Upper lobe of left lung (tissue), 6 donors: ENCODE data around the gene EPHB1. TPM values are rescaled to one million over a fixed set of nuclear protein-coding genes. Genes with fewer than 3 reads are reported as not detected.

Source experiments
- ATAC-seq, 2 donors: fragments of 200-7000 bp; cut with Tn5 transposase; one replicate each; pipeline ENCODE4 v1.9.1; 2022; ENCODE audit warnings: mild to moderate bottlenecking in 2 of 2, moderate library complexity in 2 of 2; ENCODE audit not compliant: low FRiP score in 2 of 2
- DNase-seq, 2 donors: peaks; one replicate each; pipeline ENCODE4 v3.0.0-alpha.2; 2019 to 2020
- H3K27ac ChIP-seq, 4 donors: fragments of 200-600 bp; sonication (generic); one replicate each; pipeline ENCODE4 v1.5.1; 2016 to 2019
- H3K27me3 ChIP-seq, 4 donors: fragments of 200-600 bp; sonication (generic); one replicate each; pipeline ENCODE4 v1.5.1; 2017 to 2019
- H3K36me3 ChIP-seq, 4 donors: fragments of 200-600 bp; sonication (generic); one replicate each; pipeline ENCODE4 v1.5.1; 2016 to 2019
- H3K4me1 ChIP-seq, 4 donors: fragments of 200-600 bp; sonication (generic); one replicate each; pipeline ENCODE4 v1.5.1; 2018 to 2019
- H3K4me3 ChIP-seq, 4 donors: fragments of 200-600 bp; sonication (generic); one replicate each; pipeline ENCODE4 v1.5.1; 2017 to 2019; ENCODE audit warnings: mild to moderate bottlenecking in 2 of 4, moderate library complexity in 1 of 4
- H3K9me3 ChIP-seq, 4 donors: fragments of 200-600 bp; sonication (generic); one replicate each; pipeline ENCODE4 v1.5.1; 2018 to 2019
- CTCF ChIP-seq, 6 experiments: fragments of 450-650 bp in 4 of 6; fragments of 200-600 bp in 2 of 6; sonication (generic) in 2 of 6; IDR thresholded peaks; one replicate each; pipeline ENCODE4 v1.5.1; 2016 to 2019; ENCODE audit warnings: antibody characterized with exemption in 6 of 6
- EP300 ChIP-seq, 4 donors: sonication (generic); formaldehyde crosslinking; IDR thresholded peaks; one replicate each; pipeline ENCODE4 v1.5.1; 2017; ENCODE audit warnings: antibody characterized with exemption in 4 of 4, control low read depth in 2 of 4
- POLR2A ChIP-seq, 4 donors: fragments of 450-650 bp; IDR thresholded peaks; one replicate each; pipeline ENCODE4 v1.5.1; 2016 to 2017; ENCODE audit warnings: antibody characterized with exemption in 4 of 4, mild to moderate bottlenecking in 2 of 4
- POLR2AphosphoS5 ChIP-seq, 2 donors: sonication (generic); formaldehyde crosslinking; IDR thresholded peaks; one replicate each; pipeline ENCODE4 v1.5.1; 2017; ENCODE audit warnings: antibody characterized with exemption in 2 of 2
- WGBS, 2 donors: methylation state at CpG; one replicate each; pipeline ENCODE4 v1.1.5; 2017 to 2018; 5-methylcytosine and 5-hydroxymethylcytosine counted together
- total RNA-seq, 6 donors: library from RNA; depleted of rRNA in 4 of 6; stranded (reverse); fragments of >200 nt in 4 of 6; gene quantifications; one replicate each; pipeline versions ENCODE4 v1.1.0 to v1.2.1, GENCODE V29; 2016 to 2021
- donor health status: DM: no; HTN: no; CAD: no; lungs with moderate emphysema.
- donor health status: DM: no; HTN: yes; CAD: no; lungs with severe emphysema.

Gene EPHB1
- total RNA-seq, 6 donors from 2014 or later: 1.3 to 14.6 (median 2.4) TPM; not detected in 1

- Histone ChIP-seq H3K4me1 (no peaks in the 10 kb centered on the region), H3K9me3 (no peaks in the 10 kb centered on the region), H3K4me3 (no peak overlapping the region), H3K36me3 (no peaks in the 10 kb centered on the region), H3K27ac (no peak overlapping the region), H3K27me3 (no peaks in the 10 kb centered on the region)
- ATAC-seq (no peak), DNase-seq (no peak)
- TF ChIP-seq EP300 (IDR thresholded peaks at IDR 0.05): no peak
- no peak for TF ChIP-seq POLR2AphosphoS5 (IDR thresholded peaks at IDR 0.05)
- TF ChIP-seq POLR2A (IDR thresholded peaks at IDR 0.05): no peak
- no peak for TF ChIP-seq CTCF (IDR thresholded peaks at IDR 0.05)
- 75 to 80% methylated on average over 3 to 5 of the region's 5 CpGs for WGBS, 2 donors
Observed at GRCh38 chr3:134877788-134878187, 82.7 kb downstream of the EPHB1 start.

DNA sequence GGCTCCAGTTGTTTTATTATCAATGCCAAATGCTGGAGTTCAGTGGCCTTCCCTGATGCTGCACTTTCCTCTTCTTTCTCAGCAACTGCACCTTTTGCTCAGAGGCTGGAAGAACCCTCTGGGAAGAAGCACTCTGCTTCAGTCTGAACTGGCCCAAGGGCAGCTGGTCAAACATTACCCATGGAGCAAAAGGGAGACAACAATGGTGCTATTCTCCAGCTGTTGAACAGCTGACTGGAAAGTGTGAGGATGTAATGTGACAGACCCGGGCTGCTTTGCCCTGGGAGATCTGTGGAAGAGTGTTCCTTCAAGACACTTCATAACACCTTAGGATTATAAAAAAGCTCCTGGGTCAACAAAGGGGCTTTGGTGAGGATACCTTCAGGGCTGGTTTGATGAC, 84.9 kb downstream of the EPHB1 start:
- no peaks in the 10 kb centered on the region for H3K27me3 ChIP-seq
- 64 to 73% methylated on average over 1 of the region's 1 CpG for WGBS, 2 donors
- no peak for TF ChIP-seq POLR2A (IDR thresholded peaks at IDR 0.05)
- TF ChIP-seq CTCF (IDR thresholded peaks at IDR 0.05): no peak
- TF ChIP-seq EP300 (IDR thresholded peaks at IDR 0.05): no peak
- no peak for TF ChIP-seq POLR2AphosphoS5 (IDR thresholded peaks at IDR 0.05)
- H3K4me1 ChIP-seq: no peaks in the 10 kb centered on the region
- H3K36me3 ChIP-seq: no peaks in the 10 kb centered on the region
- no peak overlapping the region for H3K27ac ChIP-seq
- DNase-seq: no peak
- ATAC-seq: no peak
- H3K9me3 ChIP-seq: no peaks in the 10 kb centered on the region
- no peak overlapping the region for H3K4me3 ChIP-seq

DNA sequence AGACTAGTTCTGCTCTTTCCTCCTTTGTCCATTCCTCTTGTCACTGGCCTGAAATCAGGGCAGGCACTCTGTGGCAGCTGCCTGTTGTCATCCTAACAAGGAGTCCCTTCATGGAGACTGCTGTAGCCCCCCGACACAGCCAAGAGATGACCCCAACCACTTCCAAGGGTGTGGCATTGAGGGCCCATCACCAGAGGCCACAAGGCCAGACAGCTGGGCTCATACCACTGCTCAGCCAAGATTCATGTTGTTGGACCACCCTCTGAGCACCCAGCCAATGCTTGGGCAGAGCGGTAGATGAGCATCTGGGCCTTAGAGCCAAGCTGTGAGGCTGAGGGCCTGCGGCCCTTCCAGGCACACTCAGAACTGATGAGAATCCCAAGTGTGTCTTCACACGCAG, 85.4 kb downstream of the EPHB1 start:
- no peak for ATAC-seq
- Histone ChIP-seq H3K27ac (no peak overlapping the region), H3K27me3 (no peaks in the 10 kb centered on the region), H3K9me3 (no peaks in the 10 kb centered on the region), H3K36me3 (no peaks in the 10 kb centered on the region), H3K4me1 (no peaks in the 10 kb centered on the region), H3K4me3 (no peak overlapping the region)
- no peak for DNase-seq
- WGBS, 2 donors: 79 to 83% methylated on average over 4 of the region's 4 CpGs
- TF ChIP-seq CTCF (IDR thresholded peaks at IDR 0.05): no peak
- no peak for TF ChIP-seq POLR2AphosphoS5 (IDR thresholded peaks at IDR 0.05)
- no peak for TF ChIP-seq POLR2A (IDR thresholded peaks at IDR 0.05)
- no peak for TF ChIP-seq EP300 (IDR thresholded peaks at IDR 0.05)

- Histone ChIP-seq H3K27me3 (no peaks in the 10 kb centered on the region), H3K4me1 (no peaks in the 10 kb centered on the region), H3K4me3 (no peak overlapping the region), H3K27ac (no peak overlapping the region), H3K36me3 (no peaks in the 10 kb centered on the region), H3K9me3 (no peaks in the 10 kb centered on the region)
- WGBS, 2 donors: 85 to 86% methylated on average over 4 of the region's 4 CpGs
- no peak for TF ChIP-seq EP300 (IDR thresholded peaks at IDR 0.05)
- ATAC-seq: no peak
- no peak for DNase-seq
Observed at GRCh38 chr3:134881305-134881704, 86.2 kb downstream of the EPHB1 start.

DNA sequence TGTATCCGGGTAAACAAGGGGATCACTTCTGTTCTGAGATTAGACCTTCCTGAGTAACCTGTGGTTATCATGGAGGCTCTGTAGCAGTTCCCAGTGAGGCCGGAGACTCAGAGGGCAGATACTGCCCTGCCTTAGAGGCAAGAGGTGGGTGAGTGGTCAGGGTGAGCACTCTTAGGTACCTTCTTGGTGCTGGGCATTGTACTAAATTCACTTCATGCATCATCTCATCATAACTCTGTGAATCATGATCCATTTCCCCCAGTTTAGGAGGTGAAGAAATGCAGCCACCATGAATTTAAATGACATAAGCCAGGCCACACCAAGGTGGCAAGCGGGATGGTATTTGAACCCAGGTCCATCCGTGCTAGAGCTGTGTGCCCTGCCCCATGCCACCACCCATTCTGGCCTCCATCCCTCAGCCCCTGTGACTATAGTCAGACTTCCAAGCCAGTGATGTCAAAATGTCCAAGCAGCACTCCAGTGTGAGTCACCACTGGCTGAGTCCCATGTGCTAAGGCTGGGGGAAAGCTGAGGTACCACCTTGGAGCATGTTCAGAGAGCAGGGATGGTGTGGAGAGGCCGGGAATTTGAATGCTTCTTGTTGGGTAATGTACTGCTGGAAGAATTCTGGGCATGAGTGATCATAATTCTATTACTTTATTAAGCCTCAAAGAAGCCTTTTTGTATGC, 88.8 kb downstream of the EPHB1 start:
- TF ChIP-seq POLR2A (IDR thresholded peaks at IDR 0.05) (no peak), EP300 (IDR thresholded peaks at IDR 0.05) (no peak), POLR2AphosphoS5 (IDR thresholded peaks at IDR 0.05) (no peak), CTCF (IDR thresholded peaks at IDR 0.05) (no peak)
- WGBS, 2 donors: 79 to 82% methylated on average over 3 to 5 of the region's 5 CpGs
- no peaks in the 10 kb centered on the region for H3K4me1 ChIP-seq
- no peak for ATAC-seq
- no peaks in the 10 kb centered on the region for H3K36me3 ChIP-seq
- H3K27me3 ChIP-seq: no peaks in the 10 kb centered on the region
- no peak overlapping the region for H3K27ac ChIP-seq
- H3K4me3 ChIP-seq: no peak overlapping the region
- DNase-seq: no peak
- no peaks in the 10 kb centered on the region for H3K9me3 ChIP-seq
